Activated CD4-positive, alpha-beta T cell treated with anti-CD3 and anti-CD28 coated beads, Interleukin-2, Interleukin-6, amounts not matched to agents 100 ng/mL and 50 ng/mL, durations not matched to agents 16 hours and 8 hours (primary cell): Measurements from ENCODE around the gene SPATA31D3.
"Not testable (repeated sequence)": the region's sequence is repeated elsewhere in the genome, so short reads cannot be mapped to it uniquely, and the experiment has no call there.

Experiments
- DNase-seq: peaks from one replicate; pipeline ENCODE4 v3.0.0-alpha.2; 2020

The SPATA31D3 gene

GRCh38 chr9:81980568-81980967 is 37.3 kb downstream of the SPATA31D3 start:
- DNase-seq: no peak

- no peak for DNase-seq
These were observed 38.6 kb downstream of the SPATA31D3 start for GRCh38 chr9:81981883-81982282.

- DNase-seq: no peak
These were observed 41.6 kb downstream of the SPATA31D3 start for GRCh38 chr9:81984928-81985327.

- DNase-seq: no peak
These were observed 42.8 kb downstream of the SPATA31D3 start for GRCh38 chr9:81986051-81986450.

GRCh38 chr9:81988472-81988871 is 45.2 kb downstream of the SPATA31D3 start, which contains the start of gene SPATA31D1:
TSS of gene SPATA31D1 (plus strand) at chr9:81988772. CDS start at chr9:81988819, 47 bp downstream.
- not testable (repeated sequence) for DNase-seq

GRCh38 chr9:81989700-81990099 is 46.4 kb downstream of the SPATA31D3 start:
- DNase-seq: no peak

GRCh38 chr9:81993656-81994055 is 50.4 kb downstream of the SPATA31D3 start:
- DNase-seq: no peak
